C4-2B (cell line): ENCODE results near the gene BSCL2.

Experiments used
- ZFX ChIP-seq: fragments of 450-650 bp; IDR thresholded peaks from 2 replicates; pipeline ENCODE4 v1.6.1; 2017
- TF ChIP-seq, protein P1 (sequence below): fragments of 450-650 bp; conservative IDR thresholded peaks from 2 replicates; pipeline ENCODE4 v1.5.1; 2017; ENCODE audit warnings: mild to moderate bottlenecking

GRCh38 chr11:62702246-62702645 is 5.0 kb downstream of the BSCL2 start:
- TF ChIP-seq, protein P1, sequence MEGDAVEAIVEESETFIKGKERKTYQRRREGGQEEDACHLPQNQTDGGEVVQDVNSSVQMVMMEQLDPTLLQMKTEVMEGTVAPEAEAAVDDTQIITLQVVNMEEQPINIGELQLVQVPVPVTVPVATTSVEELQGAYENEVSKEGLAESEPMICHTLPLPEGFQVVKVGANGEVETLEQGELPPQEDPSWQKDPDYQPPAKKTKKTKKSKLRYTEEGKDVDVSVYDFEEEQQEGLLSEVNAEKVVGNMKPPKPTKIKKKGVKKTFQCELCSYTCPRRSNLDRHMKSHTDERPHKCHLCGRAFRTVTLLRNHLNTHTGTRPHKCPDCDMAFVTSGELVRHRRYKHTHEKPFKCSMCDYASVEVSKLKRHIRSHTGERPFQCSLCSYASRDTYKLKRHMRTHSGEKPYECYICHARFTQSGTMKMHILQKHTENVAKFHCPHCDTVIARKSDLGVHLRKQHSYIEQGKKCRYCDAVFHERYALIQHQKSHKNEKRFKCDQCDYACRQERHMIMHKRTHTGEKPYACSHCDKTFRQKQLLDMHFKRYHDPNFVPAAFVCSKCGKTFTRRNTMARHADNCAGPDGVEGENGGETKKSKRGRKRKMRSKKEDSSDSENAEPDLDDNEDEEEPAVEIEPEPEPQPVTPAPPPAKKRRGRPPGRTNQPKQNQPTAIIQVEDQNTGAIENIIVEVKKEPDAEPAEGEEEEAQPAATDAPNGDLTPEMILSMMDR = no peak
- TF ChIP-seq ZFX = no peak
